GM12865 (cell line): ENCODE data around the gene ANP32D.
A peak's percentile ranks its signal among the peaks of the same experiment; 100 is the strongest.
"Not testable (repeated sequence)": the region's sequence is repeated elsewhere in the genome, so short reads cannot be mapped to it uniquely, and the experiment has no call there.

Experiments
- DNase-seq: peaks from one replicate; pipeline ENCODE4 v3.0.0; 2010; ENCODE audit warnings: low read depth
- H3K4me3 ChIP-seq: 2 replicates; pipeline ENCODE4 v1.5.1; 2011; ENCODE audit warnings: mild to moderate bottlenecking, low read depth, low read length, control low read depth
- CTCF ChIP-seq: IDR thresholded peaks from 2 replicates; pipeline ENCODE4 v1.5.1; 2011; ENCODE audit warnings: low read length, control low read depth, low read depth, inconsistent platforms; ENCODE audit not compliant: insufficient read depth; ENCODE audit errors: missing control alignments

Gene ANP32D

GRCh38 chr12:48446161-48446776 lies 26.1 kb upstream of the ANP32D start:
- H3K4me3 ChIP-seq, result no peak overlapping the region
- peak; percentile 35 for DNase-seq
- no peak for TF ChIP-seq CTCF

- no peak overlapping the region for H3K4me3 ChIP-seq
- no peak for DNase-seq
- no peak for TF ChIP-seq CTCF
Observed at GRCh38 chr12:48447755-48448154, 24.6 kb upstream of the ANP32D start.

GRCh38 chr12:48451372-48451771 lies 21.0 kb upstream of the ANP32D start:
- TF ChIP-seq CTCF, result no peak
- DNase-seq, result no peak
- H3K4me3 ChIP-seq, result no peak overlapping the region

DNA sequence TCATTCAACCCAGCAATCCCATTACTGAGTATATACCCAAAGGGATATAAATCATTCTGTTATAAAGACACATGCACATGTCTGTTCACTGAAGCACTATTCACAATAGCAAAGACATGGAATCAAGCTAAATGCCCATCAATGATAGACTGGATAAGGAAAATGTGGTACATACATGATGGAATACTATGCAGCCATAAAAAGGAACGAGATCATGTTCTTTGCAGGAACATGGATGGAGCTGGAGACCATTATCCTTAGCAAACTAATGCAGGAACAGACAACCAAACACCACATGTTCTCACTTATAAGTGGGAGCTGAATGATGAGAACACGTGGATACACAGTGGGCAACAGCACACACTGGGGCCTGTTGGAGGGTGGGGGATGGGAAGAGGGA lies 19.4 kb upstream of the ANP32D start:
- not testable (repeated sequence) for H3K4me3 ChIP-seq, DNase-seq

- no peak overlapping the region for H3K4me3 ChIP-seq
- peak; percentile 45 for DNase-seq
- TF ChIP-seq CTCF, result peak; percentile 25
Observed at GRCh38 chr12:48454667-48455066, 17.7 kb upstream of the ANP32D start.

DNA sequence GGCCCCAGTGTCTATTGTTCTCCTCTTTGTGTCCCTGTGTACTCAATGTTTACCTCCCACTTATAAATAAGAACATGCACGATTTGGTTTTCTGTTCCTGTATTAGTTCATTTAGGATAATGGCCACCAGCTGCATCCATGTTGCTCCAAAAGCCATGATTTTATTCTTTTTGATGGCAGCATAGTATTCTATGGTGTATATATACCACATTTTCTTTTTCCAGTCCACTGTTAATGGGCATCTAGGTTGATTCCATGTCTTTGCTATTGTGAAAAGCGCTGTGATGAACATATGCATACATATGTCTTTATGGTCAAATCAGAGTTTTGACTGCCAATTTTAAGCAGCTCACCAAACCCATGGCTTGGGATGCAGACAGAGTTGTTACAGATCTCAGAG lies 17.2 kb upstream of the ANP32D start:
- no peak overlapping the region for H3K4me3 ChIP-seq
- TF ChIP-seq CTCF, result no peak
- DNase-seq, result no peak

GRCh38 chr12:48459259-48459658 lies 13.1 kb upstream of the ANP32D start:
- no peak for DNase-seq
- TF ChIP-seq CTCF, result no peak

DNA sequence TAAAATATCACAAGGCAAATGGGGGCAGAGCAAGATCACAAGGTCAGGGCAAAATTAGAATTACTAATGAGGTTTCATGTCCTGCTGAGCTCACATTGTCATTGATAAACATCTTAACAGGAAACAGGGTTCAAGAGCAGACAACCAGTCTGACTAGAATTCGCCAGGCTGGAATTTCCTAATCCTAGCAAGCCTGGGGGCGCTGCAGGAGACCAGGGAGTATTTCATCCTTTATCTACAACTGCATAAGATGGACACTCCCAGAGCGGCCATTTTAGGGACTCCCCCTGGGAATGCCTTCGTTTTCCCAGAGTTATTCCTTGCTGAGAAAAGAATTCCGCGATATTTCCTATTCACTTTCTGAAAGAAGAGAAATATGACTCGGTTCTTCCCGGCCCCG lies 3.3 kb upstream of the ANP32D start:
- H3K4me3 ChIP-seq, DNase-seq: not testable (repeated sequence)

More at GRCh38 chr12:48459259-48459658, 13.1 kb upstream of the ANP32D start:
- H3K4me3 ChIP-seq, result no peak overlapping the region
